ENCODE data around the gene COPB1. TPM values are rescaled to one million over a fixed set of nuclear protein-coding genes. Genes with fewer than 3 reads are reported as not detected.
A peak's percentile ranks its signal among the peaks of the same experiment; 100 is the strongest.

The COPB1 gene
- polyA plus RNA-seq, 1 of the 3 experiments (the other 2 are of a cell fraction): 81.0 TPM

DNA sequence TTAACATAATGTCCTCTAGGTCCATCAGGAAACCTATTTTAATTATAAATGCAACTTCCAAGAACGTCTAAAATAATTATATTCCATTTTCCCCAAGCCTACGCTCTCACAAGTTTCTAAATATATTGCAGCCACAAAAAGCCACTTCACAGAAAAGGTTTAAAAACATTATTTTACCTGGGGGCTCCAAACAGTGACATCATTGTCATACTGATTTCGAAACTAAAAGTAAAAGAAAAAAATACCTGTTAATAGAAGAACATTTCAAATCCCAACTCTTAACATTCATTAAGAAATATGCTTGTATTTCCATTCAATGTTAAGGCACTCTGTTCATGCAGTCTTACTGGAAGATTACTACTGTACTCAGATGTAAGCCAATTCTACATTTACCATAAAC, 19.2 kb upstream of the COPB1 start:
- POLR2A ChIA-PET: no interaction called here
- Histone ChIP-seq H3K9me3 (no peaks in the 10 kb centered on the region), H3K9ac (peak overlapping the region; percentile 96), H3K4me2 (peak overlapping the region; percentile 76), H4K20me1 (ENCODE audit: insufficient read depth) (no peaks in the 10 kb centered on the region), H3K4me3 (ENCODE audit: low read depth in 2 of 2, low read length in 1 of 2) (peak overlapping the region; percentile 81 to 85; a peak in 3 of 4 replicates), H3K27ac (ENCODE audit: low read depth in 2 of 2, low read length in 1 of 2) (peak overlapping the region in 1 of 2 experiments; percentile 89; a peak in 2 of 4 replicates), H3F3A (replicated peaks; ENCODE audit: insufficient read depth) (no peaks in the 10 kb centered on the region), H3K79me2 (ENCODE audit: insufficient read depth) (peaks cover 45% of the 10 kb centered on the region), H3K36me3 (replicated peaks in 1 of 2; ENCODE audit: control insufficient read depth in 1 of 2, insufficient read depth in 2 of 2, low read length in 1 of 2) (peaks cover 25 to 46% of the 10 kb centered on the region in 2 experiments), H3K4me1 (ENCODE audit: control insufficient read depth in 1 of 2, insufficient read depth in 2 of 2, low read depth in 1 of 2, low read length in 1 of 2) (peaks cover 0 to 4% of the 10 kb centered on the region in 2 experiments; a peak in 2 of 4 replicates), H3K9me2 (no peaks in the 10 kb centered on the region), H3K27me3 (ENCODE audit: insufficient read depth) (no peaks in the 10 kb centered on the region), H2AFZ (ENCODE audit: low read depth) (no peak overlapping the region)
- DNase-seq: no peak
- TF ChIP-seq FOXM1 (IDR thresholded peaks at IDR 0.05; ENCODE audit: low read depth) (no peak), GATA2 (CRISPR knock-in tag; IDR thresholded peaks at IDR 0.05) (no peak), CHD2 (IDR thresholded peaks at IDR 0.05; ENCODE audit: low read length, partially characterized antibody) (no peak), MXI1 (IDR thresholded peaks at IDR 0.05; ENCODE audit: low read depth, low read length) (no peak), TEAD4 (IDR thresholded peaks at IDR 0.05; ENCODE audit: borderline replicate concordance, insufficient read depth) (no peak), FOXJ3 (CRISPR knock-in tag; IDR thresholded peaks at IDR 0.05) (no peak), NRF1 (IDR thresholded peaks at IDR 0.05; ENCODE audit: low read depth, low read length) (no peak), MEF2A (IDR thresholded peaks at IDR 0.05; ENCODE audit: borderline replicate concordance, low read depth) (no peak), SMC3 (IDR thresholded peaks at IDR 0.05; ENCODE audit: low read depth, low read length) (no peak), TAF1 (IDR thresholded peaks at IDR 0.05; ENCODE audit: borderline replicate concordance, low read depth, low read length) (no peak), TCF12 (IDR thresholded peaks at IDR 0.05) (no peak), RXRA (IDR thresholded peaks at IDR 0.05; ENCODE audit: borderline replicate concordance, low read depth) (no peak), ELF1 (IDR thresholded peaks at IDR 0.05) (no peak), EZH2phosphoT487 (IDR thresholded peaks at IDR 0.05; ENCODE audit: borderline replicate concordance, low read depth) (no peak), GABPA (IDR thresholded peaks at IDR 0.05; ENCODE audit: low read depth) (no peak), YY1 (IDR thresholded peaks at IDR 0.05; ENCODE audit: low read depth) (no peak), RFX5 (IDR thresholded peaks at IDR 0.05; ENCODE audit: low read length) (no peak)
- TF ChIP-seq, protein P1, sequence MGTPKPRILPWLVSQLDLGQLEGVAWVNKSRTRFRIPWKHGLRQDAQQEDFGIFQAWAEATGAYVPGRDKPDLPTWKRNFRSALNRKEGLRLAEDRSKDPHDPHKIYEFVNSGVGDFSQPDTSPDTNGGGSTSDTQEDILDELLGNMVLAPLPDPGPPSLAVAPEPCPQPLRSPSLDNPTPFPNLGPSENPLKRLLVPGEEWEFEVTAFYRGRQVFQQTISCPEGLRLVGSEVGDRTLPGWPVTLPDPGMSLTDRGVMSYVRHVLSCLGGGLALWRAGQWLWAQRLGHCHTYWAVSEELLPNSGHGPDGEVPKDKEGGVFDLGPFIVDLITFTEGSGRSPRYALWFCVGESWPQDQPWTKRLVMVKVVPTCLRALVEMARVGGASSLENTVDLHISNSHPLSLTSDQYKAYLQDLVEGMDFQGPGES (IDR thresholded peaks at IDR 0.05; ENCODE audit: low read depth, low read length): no peak
- CTCF ChIA-PET: no interaction called here
- WGBS (ENCODE audit: low lambda C conversion rate): 75% methylated on average over 3 of the region's 3 CpGs

DNA sequence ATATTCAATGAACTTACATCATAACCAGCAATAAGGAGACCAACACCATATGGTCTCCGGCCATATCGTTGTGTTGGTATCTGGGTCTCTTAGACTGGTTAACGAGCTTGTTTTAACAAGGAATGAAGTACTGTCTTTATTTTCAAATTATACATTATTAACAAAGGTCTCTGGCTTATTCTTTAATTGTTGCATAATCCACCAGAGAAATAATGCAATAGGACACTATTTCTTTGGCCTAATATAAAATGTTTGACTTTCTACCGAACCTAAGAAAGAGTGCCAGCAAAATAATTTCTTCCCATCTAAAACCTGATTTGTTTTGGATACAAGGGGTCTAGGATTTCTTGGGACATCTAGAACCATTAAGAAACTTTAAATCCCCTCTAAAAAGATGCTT, 14.2 kb upstream of the COPB1 start:
- Histone ChIP-seq H3K4me2 (no peak overlapping the region), H3K4me3 (ENCODE audit: low read depth in 2 of 2, low read length in 1 of 2) (no peak overlapping the region), H2AFZ (ENCODE audit: low read depth) (no peak overlapping the region), H3K36me3 (replicated peaks in 1 of 2; ENCODE audit: control insufficient read depth in 1 of 2, insufficient read depth in 2 of 2, low read length in 1 of 2) (peaks cover 69 to 91% of the 10 kb centered on the region in 2 experiments), H3F3A (replicated peaks; ENCODE audit: insufficient read depth) (no peaks in the 10 kb centered on the region), H3K27me3 (ENCODE audit: insufficient read depth) (no peaks in the 10 kb centered on the region), H4K20me1 (ENCODE audit: insufficient read depth) (no peaks in the 10 kb centered on the region), H3K79me2 (ENCODE audit: insufficient read depth) (peaks cover 51% of the 10 kb centered on the region), H3K4me1 (ENCODE audit: control insufficient read depth in 1 of 2, insufficient read depth in 2 of 2, low read depth in 1 of 2, low read length in 1 of 2) (peaks cover 0 to 3% of the 10 kb centered on the region in 2 experiments; a peak in 2 of 4 replicates), H3K9me2 (no peaks in the 10 kb centered on the region), H3K27ac (ENCODE audit: low read depth in 2 of 2, low read length in 1 of 2) (no peak overlapping the region), H3K9me3 (no peaks in the 10 kb centered on the region), H3K9ac (no peak overlapping the region)
- no peak for DNase-seq
- 94% methylated on average over 4 of the region's 4 CpGs for WGBS (ENCODE audit: low lambda C conversion rate)
- ChIA-PET POLR2A (no interaction called here), CTCF (interaction anchor here (1.0 kb wide), 1 partner anchor 14 kb away, joined by 3 read pairs; the partner anchor contains the start of gene COPB1)
- TF ChIP-seq, protein P2, sequence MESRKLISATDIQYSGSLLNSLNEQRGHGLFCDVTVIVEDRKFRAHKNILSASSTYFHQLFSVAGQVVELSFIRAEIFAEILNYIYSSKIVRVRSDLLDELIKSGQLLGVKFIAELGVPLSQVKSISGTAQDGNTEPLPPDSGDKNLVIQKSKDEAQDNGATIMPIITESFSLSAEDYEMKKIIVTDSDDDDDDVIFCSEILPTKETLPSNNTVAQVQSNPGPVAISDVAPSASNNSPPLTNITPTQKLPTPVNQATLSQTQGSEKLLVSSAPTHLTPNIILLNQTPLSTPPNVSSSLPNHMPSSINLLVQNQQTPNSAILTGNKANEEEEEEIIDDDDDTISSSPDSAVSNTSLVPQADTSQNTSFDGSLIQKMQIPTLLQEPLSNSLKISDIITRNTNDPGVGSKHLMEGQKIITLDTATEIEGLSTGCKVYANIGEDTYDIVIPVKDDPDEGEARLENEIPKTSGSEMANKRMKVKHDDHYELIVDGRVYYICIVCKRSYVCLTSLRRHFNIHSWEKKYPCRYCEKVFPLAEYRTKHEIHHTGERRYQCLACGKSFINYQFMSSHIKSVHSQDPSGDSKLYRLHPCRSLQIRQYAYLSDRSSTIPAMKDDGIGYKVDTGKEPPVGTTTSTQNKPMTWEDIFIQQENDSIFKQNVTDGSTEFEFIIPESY (IDR thresholded peaks at IDR 0.05; ENCODE audit: borderline replicate concordance, low read depth): no peak
- TF ChIP-seq RCOR1 (IDR thresholded peaks at IDR 0.05; ENCODE audit: low read length): no peak
- TF ChIP-seq, protein P3, sequence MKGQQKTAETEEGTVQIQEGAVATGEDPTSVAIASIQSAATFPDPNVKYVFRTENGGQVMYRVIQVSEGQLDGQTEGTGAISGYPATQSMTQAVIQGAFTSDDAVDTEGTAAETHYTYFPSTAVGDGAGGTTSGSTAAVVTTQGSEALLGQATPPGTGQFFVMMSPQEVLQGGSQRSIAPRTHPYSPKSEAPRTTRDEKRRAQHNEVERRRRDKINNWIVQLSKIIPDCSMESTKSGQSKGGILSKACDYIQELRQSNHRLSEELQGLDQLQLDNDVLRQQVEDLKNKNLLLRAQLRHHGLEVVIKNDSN (IDR thresholded peaks at IDR 0.05; ENCODE audit: borderline replicate concordance, low read depth): no peak
- TF ChIP-seq FOXM1 (IDR thresholded peaks at IDR 0.05; ENCODE audit: low read depth): no peak
- no peak for TF ChIP-seq EZH2phosphoT487 (IDR thresholded peaks at IDR 0.05; ENCODE audit: borderline replicate concordance, low read depth)
- no peak for TF ChIP-seq ELF1 (IDR thresholded peaks at IDR 0.05)
- TF ChIP-seq CHD2 (IDR thresholded peaks at IDR 0.05; ENCODE audit: low read length, partially characterized antibody): no peak
- TF ChIP-seq, protein P4, sequence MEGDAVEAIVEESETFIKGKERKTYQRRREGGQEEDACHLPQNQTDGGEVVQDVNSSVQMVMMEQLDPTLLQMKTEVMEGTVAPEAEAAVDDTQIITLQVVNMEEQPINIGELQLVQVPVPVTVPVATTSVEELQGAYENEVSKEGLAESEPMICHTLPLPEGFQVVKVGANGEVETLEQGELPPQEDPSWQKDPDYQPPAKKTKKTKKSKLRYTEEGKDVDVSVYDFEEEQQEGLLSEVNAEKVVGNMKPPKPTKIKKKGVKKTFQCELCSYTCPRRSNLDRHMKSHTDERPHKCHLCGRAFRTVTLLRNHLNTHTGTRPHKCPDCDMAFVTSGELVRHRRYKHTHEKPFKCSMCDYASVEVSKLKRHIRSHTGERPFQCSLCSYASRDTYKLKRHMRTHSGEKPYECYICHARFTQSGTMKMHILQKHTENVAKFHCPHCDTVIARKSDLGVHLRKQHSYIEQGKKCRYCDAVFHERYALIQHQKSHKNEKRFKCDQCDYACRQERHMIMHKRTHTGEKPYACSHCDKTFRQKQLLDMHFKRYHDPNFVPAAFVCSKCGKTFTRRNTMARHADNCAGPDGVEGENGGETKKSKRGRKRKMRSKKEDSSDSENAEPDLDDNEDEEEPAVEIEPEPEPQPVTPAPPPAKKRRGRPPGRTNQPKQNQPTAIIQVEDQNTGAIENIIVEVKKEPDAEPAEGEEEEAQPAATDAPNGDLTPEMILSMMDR (IDR thresholded peaks at IDR 0.05): no peak
- TF ChIP-seq SIN3A (IDR thresholded peaks at IDR 0.05; ENCODE audit: borderline replicate concordance, low read depth, low read length): no peak
